HG02623 (cell line): ENCODE results near the gene ZMYND19.
"Not testable (repeated sequence)": the region's sequence is repeated elsewhere in the genome, so short reads cannot be mapped to it uniquely, and the experiment has no call there.

Experiments
- ATAC-seq: cut with Tn5 transposase; IDR thresholded peaks from one replicate; pipeline ENCODE4 v1.9.1; 2021; ENCODE audit warnings: moderate library complexity; ENCODE audit not compliant: unreplicated experiment

ZMYND19 gene

DNA sequence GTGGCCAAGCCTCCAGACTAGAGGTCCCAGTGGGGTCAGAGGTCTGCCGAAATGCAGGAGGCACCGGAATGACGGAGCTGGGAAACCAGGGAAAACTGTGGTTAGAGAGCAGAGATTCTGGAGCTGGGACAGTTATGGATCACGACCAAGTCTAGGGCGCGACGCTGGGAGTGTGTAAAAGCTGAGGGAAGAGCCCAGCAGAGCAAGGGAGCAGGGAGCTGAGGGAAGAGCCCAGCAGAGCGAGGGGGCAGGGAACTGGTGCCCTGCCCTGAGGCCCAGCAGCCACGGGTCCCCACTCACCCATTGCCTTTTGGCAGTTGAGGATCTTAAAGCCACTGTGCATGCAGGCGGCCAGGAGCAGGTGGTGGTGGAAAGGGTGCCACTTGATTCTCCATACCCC, 26.2 kb downstream of the ZMYND19 start:
- ATAC-seq: no peak

DNA sequence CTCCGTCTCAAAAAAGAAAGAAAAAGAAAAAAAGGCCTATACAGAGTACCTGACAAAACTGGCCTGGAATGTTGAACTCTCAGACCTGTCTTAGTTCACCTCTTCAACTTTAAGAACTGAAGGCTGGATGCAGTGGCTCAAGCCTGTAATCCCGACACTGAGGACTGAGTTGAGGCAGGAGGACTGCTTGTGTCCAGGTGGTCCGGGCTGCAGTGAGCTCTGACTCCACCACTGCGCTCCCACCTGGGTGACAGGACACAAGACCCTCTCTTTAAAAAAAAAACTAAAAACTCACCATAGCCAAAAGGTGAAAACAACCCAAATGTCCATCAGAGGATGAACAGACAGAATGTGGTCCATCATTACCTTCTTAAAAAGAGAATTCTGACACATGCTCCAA, 32.2 kb downstream of the ZMYND19 start:
- no peak for ATAC-seq

DNA sequence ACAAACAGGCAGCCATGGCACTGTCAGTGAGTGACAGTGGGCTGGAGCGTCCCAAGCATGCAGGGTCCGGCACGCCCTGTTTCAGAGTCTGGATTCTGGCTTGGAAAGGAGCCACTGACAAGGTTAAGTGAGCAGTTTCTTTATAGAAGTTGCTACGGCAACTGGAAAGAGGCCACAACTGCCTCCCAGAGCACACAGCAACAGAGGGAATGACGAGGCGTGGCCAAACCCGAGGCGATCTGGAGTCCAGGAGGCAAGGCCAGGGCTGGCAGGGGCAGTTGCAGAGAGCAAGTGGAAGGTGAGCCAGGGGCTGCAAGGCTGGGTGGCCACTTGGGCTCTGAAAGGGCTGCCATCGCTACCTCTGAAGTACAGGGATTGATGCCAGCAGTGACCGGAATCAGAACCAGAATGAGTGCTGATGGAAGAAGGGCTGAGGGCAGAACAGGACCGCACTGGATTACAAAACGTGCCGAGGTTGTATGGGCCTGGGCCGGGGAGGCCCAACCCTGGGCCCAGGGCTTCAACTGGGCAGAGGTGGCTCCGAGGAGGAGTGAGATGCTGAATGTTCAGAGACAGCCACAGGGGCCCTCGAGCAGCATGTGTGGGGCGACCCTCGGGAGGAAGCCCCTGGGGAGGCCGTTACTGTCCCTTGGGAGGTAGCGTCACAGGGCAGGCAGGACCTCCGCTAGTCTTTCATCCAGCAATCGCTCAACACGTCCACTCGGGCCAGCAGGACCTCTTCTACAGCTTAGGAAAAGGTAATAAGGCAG, 34.1 kb downstream of the ZMYND19 start:
- no peak for ATAC-seq

DNA sequence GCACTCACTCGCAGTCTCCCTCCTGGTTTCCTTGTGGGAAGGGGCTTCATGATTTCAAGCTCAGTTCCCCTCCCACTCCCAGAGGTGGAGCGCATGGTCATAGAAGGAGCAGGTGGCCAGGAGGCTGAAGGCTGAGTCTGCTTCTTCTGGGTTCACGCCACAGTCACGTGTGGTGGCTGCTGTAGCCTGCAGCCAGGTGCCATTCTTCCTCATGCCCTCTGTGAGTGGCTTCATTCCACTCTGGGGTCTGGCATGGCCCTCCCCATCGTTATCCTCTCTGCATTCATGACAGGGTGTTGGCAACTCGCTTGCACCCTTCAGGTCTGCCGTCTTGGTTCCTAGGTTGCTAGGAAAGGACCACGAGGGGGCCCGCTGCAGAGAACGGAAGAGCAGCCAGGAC, 35.1 kb downstream of the ZMYND19 start:
- no peak for ATAC-seq

- no peak for ATAC-seq
Observed at GRCh38 chr9:137554349-137554748, 36.0 kb downstream of the ZMYND19 start.

DNA sequence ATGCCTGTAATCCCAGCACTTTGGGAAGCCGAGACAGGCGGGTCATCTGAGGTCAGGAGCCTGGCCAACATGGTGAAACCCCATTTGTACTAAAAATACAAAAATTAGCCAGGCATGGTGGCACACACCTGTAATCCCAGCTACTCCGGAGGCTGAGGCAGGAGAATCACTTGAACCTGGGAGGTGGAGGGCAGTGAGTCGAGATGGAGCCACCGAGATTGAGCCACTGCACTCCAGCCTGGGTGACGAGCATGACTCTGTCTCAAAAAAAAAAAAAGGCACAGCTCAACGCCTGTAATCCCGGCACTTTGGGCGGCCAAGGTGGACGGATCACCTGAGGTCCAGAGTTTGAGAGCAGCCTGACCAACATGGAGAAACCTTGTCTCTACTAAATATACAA, 36.7 kb downstream of the ZMYND19 start:
- not testable (repeated sequence) for ATAC-seq

- peak; percentile 8 for ATAC-seq
Observed at GRCh38 chr9:137552022-137552768, 38.1 kb downstream of the ZMYND19 start.

DNA sequence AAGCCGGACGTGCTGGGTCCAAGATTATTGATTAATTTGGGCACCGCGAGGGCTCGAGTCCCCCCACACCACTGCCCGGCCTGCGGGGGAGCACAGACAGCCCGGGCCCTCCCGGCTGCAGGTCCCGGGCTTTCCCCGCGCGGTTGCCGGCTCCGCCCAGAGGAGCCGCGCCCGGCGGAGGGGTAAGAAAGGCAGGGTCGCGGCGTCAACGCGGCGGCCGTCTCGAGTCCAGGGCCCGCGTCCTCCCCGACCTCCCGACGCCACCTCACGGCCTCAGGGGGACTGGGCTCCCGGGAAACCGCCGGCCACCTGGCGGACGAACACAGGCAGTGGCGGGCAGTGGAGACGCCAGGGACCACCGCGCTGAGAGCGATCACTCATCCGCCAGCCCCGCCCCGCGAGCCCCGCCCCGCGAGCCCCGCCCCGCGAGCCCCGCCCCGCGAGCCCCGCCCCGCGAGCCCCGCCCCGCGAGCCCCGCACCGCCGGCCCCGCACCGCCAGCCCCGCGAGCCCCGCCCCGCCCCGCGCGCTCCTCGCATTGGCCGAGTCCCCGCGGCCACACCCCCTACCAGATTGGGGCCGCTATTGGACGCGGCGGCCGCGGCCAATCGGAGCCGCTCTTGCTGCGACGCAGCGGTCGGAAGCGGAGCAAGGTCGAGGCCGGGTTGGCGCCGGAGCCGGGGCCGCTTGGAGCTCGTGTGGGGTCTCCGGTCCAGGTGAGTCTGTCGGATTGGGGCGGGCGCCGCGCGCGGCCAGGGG, 38.9 kb downstream of the ZMYND19 start, which contains the start of gene MRPL41:
MRPL41 (plus strand) TSS at position 616 of the 758 bp plus-strand sequence. CDS start 203 bp downstream, outside the sequence.
- peak; percentile 76 for ATAC-seq

GRCh38 chr9:137550958-137551263, 39.4 kb downstream of the ZMYND19 start:
- not testable (repeated sequence) for ATAC-seq

GRCh38 chr9:137550231-137550621, 40.1 kb downstream of the ZMYND19 start, which contains the start of gene PNPLA7:
PNPLA7 (minus strand) TSS chr9:137550402; CDS start chr9:137550197, 205 bp downstream.
- no peak for ATAC-seq

GRCh38 chr9:137547687-137548543, 42.4 kb downstream of the ZMYND19 start:
- ATAC-seq: no peak

DNA sequence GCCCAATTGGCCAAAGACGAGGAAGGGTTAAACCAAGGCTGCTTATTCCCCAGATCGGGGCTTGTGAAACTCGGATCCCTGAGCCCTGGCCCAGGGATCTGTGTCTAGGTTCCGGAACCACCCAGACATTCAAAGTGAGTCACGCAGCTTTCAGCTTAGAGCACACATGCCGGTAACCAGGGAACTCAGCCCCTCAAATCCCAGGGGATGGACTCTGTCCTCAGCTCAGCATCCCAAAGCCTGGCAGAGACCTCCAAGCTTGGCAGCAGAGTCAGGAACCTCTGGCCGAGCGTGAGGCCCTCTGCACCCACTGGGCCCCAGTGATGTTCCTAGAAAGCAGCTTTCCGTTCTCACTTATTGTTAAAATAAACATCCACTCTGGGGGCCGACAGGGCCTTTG, 45.2 kb downstream of the ZMYND19 start:
- no peak for ATAC-seq

DNA sequence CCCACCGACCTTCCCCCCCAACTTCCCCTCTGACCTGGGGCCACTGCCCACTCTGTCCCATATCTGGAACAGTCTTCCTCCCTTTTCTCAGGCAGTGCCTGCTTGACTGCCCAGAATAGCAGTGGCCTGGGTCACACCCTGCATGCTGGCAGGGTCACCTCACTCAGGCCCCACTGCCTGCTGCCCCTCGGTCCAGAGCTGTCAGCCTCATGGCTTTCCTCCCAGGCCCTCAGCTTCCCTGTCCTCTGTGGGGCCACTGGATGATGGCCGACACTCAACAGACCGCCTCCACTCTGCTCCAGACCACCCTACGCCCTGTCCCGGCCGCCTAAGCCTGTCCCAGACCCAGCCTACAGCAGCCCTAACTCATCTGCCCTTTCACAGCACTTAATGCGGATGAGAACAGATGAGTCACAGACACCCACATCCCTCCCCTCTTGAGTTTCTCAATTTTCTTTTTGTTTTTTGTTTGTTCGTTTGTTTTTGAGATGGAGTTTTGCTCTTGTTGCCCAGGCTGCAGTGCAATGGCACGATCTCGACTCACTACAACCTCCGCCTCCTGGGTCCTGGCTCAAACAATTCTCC, 46.0 kb downstream of the ZMYND19 start:
- ATAC-seq: no peak

DNA sequence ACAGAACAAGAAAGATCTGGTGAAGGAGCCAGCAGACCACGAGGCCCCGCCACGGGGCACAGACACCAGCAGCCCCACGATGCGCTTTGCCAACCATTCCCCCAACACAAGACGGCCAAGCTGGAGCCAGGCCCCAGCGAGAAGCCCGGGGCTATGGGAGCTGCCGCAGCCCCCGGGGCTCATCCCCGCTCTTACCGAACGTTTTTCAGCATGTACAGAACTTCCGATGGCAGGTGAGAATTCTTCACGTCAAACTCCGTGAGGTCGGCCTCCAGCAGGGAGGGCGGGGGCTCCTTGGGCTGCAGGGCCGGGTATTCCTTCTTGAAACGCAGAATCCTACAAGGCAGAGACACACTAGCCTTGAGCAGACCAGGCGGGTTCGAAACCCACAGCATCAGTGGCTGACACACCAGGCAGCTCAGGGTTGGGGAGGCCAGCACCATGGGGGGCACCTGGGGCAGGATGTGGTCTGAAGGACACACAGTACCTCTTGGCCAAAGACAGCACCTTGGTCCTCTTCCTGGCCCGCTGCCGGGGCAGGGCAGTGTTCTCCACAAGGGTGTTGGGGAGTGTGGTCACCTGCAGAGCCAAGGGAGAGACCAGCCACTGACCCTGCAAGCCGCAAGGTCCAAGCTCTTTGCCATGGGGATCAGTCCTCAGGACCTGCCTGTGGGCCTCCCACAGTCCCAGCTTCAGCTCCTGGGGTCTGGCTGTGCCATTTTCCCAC, 46.9 kb downstream of the ZMYND19 start:
- no peak for ATAC-seq

DNA sequence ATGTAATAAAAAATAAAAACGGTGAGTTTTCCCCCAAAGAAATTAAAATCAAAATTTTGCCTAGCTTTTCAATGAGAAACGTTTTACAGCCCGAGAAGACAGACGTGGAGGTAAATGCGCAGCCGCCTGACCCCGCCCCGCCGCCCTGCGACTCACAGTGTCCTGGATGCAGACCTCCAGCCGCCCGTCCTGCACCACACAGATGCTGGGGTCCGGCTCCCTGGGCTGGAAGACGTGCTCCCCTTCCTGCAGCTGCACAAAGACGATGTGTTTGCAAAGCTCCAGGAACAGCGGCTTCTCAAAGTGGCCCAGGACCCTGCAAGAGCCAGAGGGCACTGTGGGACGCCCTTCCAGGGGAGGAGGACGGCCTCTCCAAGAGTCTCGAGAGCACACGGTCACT, 47.8 kb downstream of the ZMYND19 start:
- ATAC-seq: no peak

DNA sequence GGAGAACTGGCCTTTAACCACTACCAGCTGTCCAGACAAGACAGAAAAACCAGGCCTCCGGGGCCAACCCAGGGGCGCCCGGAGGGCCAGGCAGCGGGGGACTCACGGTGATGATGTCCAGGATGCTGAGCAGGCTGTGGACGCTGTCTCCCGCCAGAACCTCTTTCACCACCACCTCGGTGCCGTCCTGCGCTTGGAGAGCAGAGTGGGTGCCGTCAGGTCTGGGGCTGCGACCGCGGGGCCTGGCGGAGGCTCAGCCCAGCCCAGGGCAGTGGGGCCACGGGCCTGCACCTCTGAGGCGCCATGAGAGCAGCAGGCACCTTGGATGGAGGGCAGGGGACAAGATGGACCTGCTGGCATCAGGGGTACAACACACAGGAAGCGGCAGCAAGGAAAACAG, 49.8 kb downstream of the ZMYND19 start:
- no peak for ATAC-seq

GRCh38 chr9:137538058-137538457, 52.3 kb downstream of the ZMYND19 start:
- ATAC-seq: no peak

DNA sequence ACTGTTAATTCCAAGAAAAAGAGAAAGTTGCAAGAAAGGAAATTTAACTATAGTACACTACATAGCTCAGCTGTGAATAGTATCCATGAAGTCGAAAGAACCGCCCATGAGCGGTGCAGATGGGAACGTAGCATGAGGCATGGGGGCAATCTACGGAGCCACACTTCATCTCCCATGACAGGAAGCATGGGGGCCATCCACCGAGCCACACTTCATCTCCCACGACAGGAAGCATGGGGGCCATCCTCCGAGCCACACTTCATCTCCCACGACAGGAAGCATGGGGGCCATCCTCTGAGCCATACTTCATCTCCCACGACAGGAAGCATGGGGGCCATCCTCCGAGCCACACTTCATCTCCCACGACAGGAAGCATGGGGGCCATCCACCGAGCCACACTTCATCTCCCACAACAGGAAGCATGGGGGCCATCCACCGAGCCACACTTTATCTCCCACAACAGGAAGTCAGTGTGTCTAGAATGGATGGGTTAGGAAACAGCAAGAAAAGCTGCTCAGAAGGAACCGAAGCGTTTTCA, 53.6 kb downstream of the ZMYND19 start:
- ATAC-seq: not testable (repeated sequence)

DNA sequence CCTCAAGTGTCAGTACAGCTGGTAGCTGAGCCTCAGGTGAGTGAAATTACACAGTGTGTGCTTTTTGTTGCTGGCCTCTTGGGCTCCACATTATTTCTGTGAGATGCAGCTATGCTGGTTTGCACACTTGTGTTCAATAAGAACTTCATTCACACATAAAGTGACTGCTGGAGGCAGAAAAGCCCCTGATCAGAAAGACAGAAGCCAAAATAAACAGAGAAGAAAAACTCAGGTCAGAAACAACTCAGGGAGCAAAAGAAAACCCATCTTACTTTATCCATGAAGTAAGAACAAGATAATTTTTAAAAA, 55.2 kb downstream of the ZMYND19 start:
- ATAC-seq: no peak
